Measurements from ENCODE around the gene GUCY2F.
A peak's percentile ranks its signal among the peaks of the same experiment; 100 is the strongest.

Gene GUCY2F

GRCh38 chrX:109398833-109399232, 83.1 kb downstream of the GUCY2F start:
- TF ChIP-seq CTCF (conservative IDR thresholded peaks at IDR 0.05; ENCODE audit: low read depth, low read length) = no peak
- no peak overlapping the region for H3K4me3 ChIP-seq (ENCODE audit: low read depth, low read length)
- DNase-seq (ENCODE audit: low read depth) = no peak

GRCh38 chrX:109398061-109398460, 83.8 kb downstream of the GUCY2F start:
- H3K4me3 ChIP-seq (ENCODE audit: low read depth, low read length) = no peak overlapping the region
- DNase-seq (ENCODE audit: low read depth) = no peak
- no peak for TF ChIP-seq CTCF (conservative IDR thresholded peaks at IDR 0.05; ENCODE audit: low read depth, low read length)

- DNase-seq (ENCODE audit: low read depth) = no peak
- no peak for TF ChIP-seq CTCF (conservative IDR thresholded peaks at IDR 0.05; ENCODE audit: low read depth, low read length)
- no peak overlapping the region for H3K4me3 ChIP-seq (ENCODE audit: low read depth, low read length)
Measured at GRCh38 chrX:109393859-109394258, 88.0 kb downstream of the GUCY2F start.

GRCh38 chrX:109392895-109393294, 89.0 kb downstream of the GUCY2F start:
- TF ChIP-seq CTCF (conservative IDR thresholded peaks at IDR 0.05; ENCODE audit: low read depth, low read length) = no peak
- no peak overlapping the region for H3K4me3 ChIP-seq (ENCODE audit: low read depth, low read length)

GRCh38 chrX:109390556-109390955, 91.3 kb downstream of the GUCY2F start:
- no peak for DNase-seq (ENCODE audit: low read depth)
- TF ChIP-seq CTCF (conservative IDR thresholded peaks at IDR 0.05; ENCODE audit: low read depth, low read length) = no peak
- H3K4me3 ChIP-seq (ENCODE audit: low read depth, low read length) = no peak overlapping the region

More at GRCh38 chrX:109392895-109393294, 89.0 kb downstream of the GUCY2F start:
- no peak for DNase-seq (ENCODE audit: low read depth)

GRCh38 chrX:109389917-109390316, 92.0 kb downstream of the GUCY2F start:
- TF ChIP-seq CTCF (conservative IDR thresholded peaks at IDR 0.05; ENCODE audit: low read depth, low read length) = no peak
- H3K4me3 ChIP-seq (ENCODE audit: low read depth, low read length) = no peak overlapping the region
- no peak for DNase-seq (ENCODE audit: low read depth)

- peak; percentile 54 for TF ChIP-seq CTCF (conservative IDR thresholded peaks at IDR 0.05; ENCODE audit: low read depth, low read length)
- no peak overlapping the region for H3K4me3 ChIP-seq (ENCODE audit: low read depth, low read length)
- DNase-seq (ENCODE audit: low read depth) = peak; percentile 63
Measured at GRCh38 chrX:109384699-109385098, 97.2 kb downstream of the GUCY2F start.
